Measurements from ENCODE around the gene SHH.

- TF ChIP-seq CTCF (IDR thresholded peaks at IDR 0.05; ENCODE audit: poor library complexity, severe bottlenecking) (no peak), POLR2AphosphoS5 (IDR thresholded peaks at IDR 0.05) (no peak), REST (IDR thresholded peaks at IDR 0.05; ENCODE audit: borderline replicate concordance) (no peak)
Measured at GRCh38 chr7:155837126-155837479, 24.8 kb upstream of the SHH start.
